ENCODE measurements around the gene C6orf120. TPM values are rescaled to one million over a fixed set of nuclear protein-coding genes. Genes with fewer than 3 reads are reported as not detected.

Gene C6orf120
- total RNA-seq, 1 experiment from 2014 or later, result 20.6 TPM

DNA sequence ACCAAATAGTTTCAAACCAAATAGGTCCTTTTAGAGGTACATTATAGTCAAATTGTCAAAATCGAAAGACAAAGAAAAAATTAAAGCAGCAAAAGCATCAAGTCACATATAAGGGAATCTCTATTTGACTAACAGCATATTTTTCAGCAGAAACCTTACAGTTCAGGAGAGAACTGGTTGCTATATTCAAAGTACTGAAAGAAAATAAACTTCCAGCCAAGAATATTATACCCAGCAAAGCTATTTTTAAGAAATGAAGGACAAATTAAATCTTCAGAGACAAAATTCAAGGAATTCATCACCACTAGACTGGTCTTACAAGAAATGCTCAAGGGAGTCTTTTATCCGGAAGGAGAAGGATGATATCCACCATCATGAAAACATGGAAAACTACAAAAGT is 16.1 kb upstream of the C6orf120 start:
- H3K27me3 ChIP-seq (ENCODE audit: insufficient read depth, low read length), result no peaks in the 10 kb centered on the region
- peaks cover 0 to 8% of the 10 kb centered on the region in 2 experiments; a peak in 1 of 4 replicates for H3K4me1 ChIP-seq (ENCODE audit: control insufficient read depth in 1 of 2, insufficient read depth in 2 of 2, low read length in 2 of 2)

More for the DNA sequence above, 16.1 kb upstream of the C6orf120 start:
- no TSS peak for BruUV-seq (replicated peaks)
- ChIA-PET POLR2A (no interaction called here), RAD21 (ENCODE audit: low non-redundant PET in 1 of 2, low total read pairs in 2 of 2, uncharacterized antibody in 2 of 2, unreplicated experiment in 2 of 2) (no interaction called here), CTCF (no interaction called here)
- Histone ChIP-seq H2AFZ (ENCODE audit: low read depth, low read length, poor library complexity, severe bottlenecking) (no peak overlapping the region), H3K9me3 (ENCODE audit: control insufficient read depth in 1 of 2, insufficient read depth in 1 of 2, low read depth in 1 of 2, low read length in 2 of 2) (peaks cover 0 to 7% of the 10 kb centered on the region in 2 experiments; a peak in 2 of 4 replicates), H3K36me3 (ENCODE audit: control insufficient read depth in 1 of 2, insufficient read depth in 2 of 2, low read length in 2 of 2) (peaks cover 0 to 20% of the 10 kb centered on the region in 2 experiments; a peak in 2 of 4 replicates), H3K4me3 (replicated peaks in 1 of 2; ENCODE audit: low read depth in 1 of 2, low read length in 2 of 2) (no peak overlapping the region), H3K79me2 (ENCODE audit: insufficient read depth, low read length) (peaks cover 36% of the 10 kb centered on the region), H4K20me1 (ENCODE audit: insufficient read depth) (no peaks in the 10 kb centered on the region), H3K9ac (ENCODE audit: low read length) (no peak overlapping the region), H3K27ac (ENCODE audit: low read depth, low read length) (no peak overlapping the region), H3K4me2 (ENCODE audit: low read length) (no peak overlapping the region), H3K9me2 (ENCODE audit: insufficient read depth) (no peaks in the 10 kb centered on the region)
- TF ChIP-seq, protein P1, sequence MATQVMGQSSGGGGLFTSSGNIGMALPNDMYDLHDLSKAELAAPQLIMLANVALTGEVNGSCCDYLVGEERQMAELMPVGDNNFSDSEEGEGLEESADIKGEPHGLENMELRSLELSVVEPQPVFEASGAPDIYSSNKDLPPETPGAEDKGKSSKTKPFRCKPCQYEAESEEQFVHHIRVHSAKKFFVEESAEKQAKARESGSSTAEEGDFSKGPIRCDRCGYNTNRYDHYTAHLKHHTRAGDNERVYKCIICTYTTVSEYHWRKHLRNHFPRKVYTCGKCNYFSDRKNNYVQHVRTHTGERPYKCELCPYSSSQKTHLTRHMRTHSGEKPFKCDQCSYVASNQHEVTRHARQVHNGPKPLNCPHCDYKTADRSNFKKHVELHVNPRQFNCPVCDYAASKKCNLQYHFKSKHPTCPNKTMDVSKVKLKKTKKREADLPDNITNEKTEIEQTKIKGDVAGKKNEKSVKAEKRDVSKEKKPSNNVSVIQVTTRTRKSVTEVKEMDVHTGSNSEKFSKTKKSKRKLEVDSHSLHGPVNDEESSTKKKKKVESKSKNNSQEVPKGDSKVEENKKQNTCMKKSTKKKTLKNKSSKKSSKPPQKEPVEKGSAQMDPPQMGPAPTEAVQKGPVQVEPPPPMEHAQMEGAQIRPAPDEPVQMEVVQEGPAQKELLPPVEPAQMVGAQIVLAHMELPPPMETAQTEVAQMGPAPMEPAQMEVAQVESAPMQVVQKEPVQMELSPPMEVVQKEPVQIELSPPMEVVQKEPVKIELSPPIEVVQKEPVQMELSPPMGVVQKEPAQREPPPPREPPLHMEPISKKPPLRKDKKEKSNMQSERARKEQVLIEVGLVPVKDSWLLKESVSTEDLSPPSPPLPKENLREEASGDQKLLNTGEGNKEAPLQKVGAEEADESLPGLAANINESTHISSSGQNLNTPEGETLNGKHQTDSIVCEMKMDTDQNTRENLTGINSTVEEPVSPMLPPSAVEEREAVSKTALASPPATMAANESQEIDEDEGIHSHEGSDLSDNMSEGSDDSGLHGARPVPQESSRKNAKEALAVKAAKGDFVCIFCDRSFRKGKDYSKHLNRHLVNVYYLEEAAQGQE (IDR thresholded peaks at IDR 0.05; ENCODE audit: low read depth), result no peak
- TF ChIP-seq SP1 (IDR thresholded peaks at IDR 0.05; ENCODE audit: low read depth) (no peak), RAD21 (IDR thresholded peaks at IDR 0.05; ENCODE audit: low read depth) (no peak), FOSL1 (IDR thresholded peaks at IDR 0.05; ENCODE audit: low read depth) (no peak), EGR1 (IDR thresholded peaks at IDR 0.05; ENCODE audit: low read depth) (no peak), POLR2AphosphoS5 (IDR thresholded peaks at IDR 0.05; ENCODE audit: low read depth, low read length) (no peak)
- intact Hi-C loops (cut with micrococcal nuclease), result no loop called here
- DNase-seq (ENCODE audit: low read depth, low spot score) (no peak), ATAC-seq (no peak)
